Heart right ventricle (tissue), 16 donors: ENCODE results near the gene TRIP10. TPM values are rescaled to one million over a fixed set of nuclear protein-coding genes. Genes with fewer than 3 reads are reported as not detected.

Source experiments
- ATAC-seq, 8 donors: fragments of 200-7000 bp; cut with Tn5 transposase; one replicate each; pipeline ENCODE4 v1.9.1; 2020; ENCODE audit warnings: mild to moderate bottlenecking in 8 of 8, moderate library complexity in 8 of 8, moderate number of reproducible peaks in 1 of 8
- DNase-seq, 2 donors: peaks; one replicate each; pipeline ENCODE4 v3.0.0-alpha.2; 2020
- H3K27ac ChIP-seq, 10 donors: fragments of 200-600 bp; sonication (generic) in 2 of 10; one replicate each; pipeline versions ENCODE4 v1.5.0 to v1.8.0; 2020 to 2022; ENCODE audit warnings: mild to moderate bottlenecking in 3 of 10
- H3K27me3 ChIP-seq, 7 donors: fragments of 200-600 bp; one replicate each; pipeline ENCODE4 v1.8.0; 2021 to 2022; ENCODE audit warnings: mild to moderate bottlenecking in 2 of 7
- H3K36me3 ChIP-seq, 9 donors: fragments of 200-600 bp; sonication (generic) in 1 of 9; one replicate each; pipeline versions ENCODE4 v1.5.0 to v1.8.0; 2020 to 2022; ENCODE audit warnings: mild to moderate bottlenecking in 2 of 9
- H3K4me1 ChIP-seq, 9 donors: fragments of 200-600 bp; sonication (generic) in 1 of 9; one replicate each; pipeline versions ENCODE4 v1.5.0 to v1.8.0; 2020 to 2022; ENCODE audit warnings: mild to moderate bottlenecking in 4 of 9
- H3K4me3 ChIP-seq, 10 donors: fragments of 200-600 bp; sonication (generic) in 2 of 10; one replicate each; pipeline versions ENCODE4 v1.5.0 to v1.8.0; 2020 to 2022; ENCODE audit warnings: mild to moderate bottlenecking in 7 of 10, moderate library complexity in 2 of 10
- H3K9me3 ChIP-seq, 11 donors: fragments of 200-600 bp in 10 of 11; sonication (generic) in 2 of 11; one replicate each; pipeline versions ENCODE4 v1.5.0 to v1.8.0; 2013 to 2022; ENCODE audit warnings: mild to moderate bottlenecking in 2 of 11, control low read depth in 1 of 11, moderate library complexity in 1 of 11
- CTCF ChIP-seq, 9 donors: fragments of 200-600 bp; sonication (generic) in 2 of 9; IDR thresholded peaks; one replicate each; pipeline versions ENCODE4 v1.5.0 to v1.8.0; 2021 to 2022; ENCODE audit warnings: antibody characterized with exemption in 9 of 9, mild to moderate bottlenecking in 5 of 9, moderate library complexity in 1 of 9
- WGBS, 2 donors: extraction: QIAGEN DNeasy Blood & Tissue Kit; methylation state at CpG; one replicate each; pipeline ENCODE4 v1.1.7; 2013; ENCODE audit warnings: inconsistent platforms in 1 of 2; 5-methylcytosine and 5-hydroxymethylcytosine counted together
- intact Hi-C, 10 donors: fragments of 100-400 bp; cut with DNase I; formaldehyde crosslinking; loops; one replicate each; pipeline versions ENCODE4 v1.11.1 to v1.14.2; 2022
- polyA plus RNA-seq, 2 donors: library from polyadenylated mRNA; stranded (reverse); fragments of 200-250 nt; gene quantifications; one replicate each; pipeline ENCODE4 v1.2.3, GENCODE V29; 2013
- total RNA-seq, 10 donors: library from RNA; stranded (reverse); fragmentation: NEBNext Ultra II Directional in 3 of 10; extraction: Animal tissue kit (Norgen Biotek cat#: 25700) in 3 of 10; gene quantifications; one replicate each; pipeline versions ENCODE4 v1.2.1 to v1.2.4, GENCODE V29; 2021 to 2023
- donor health status: Arrhythmogenic right ventricular cardiomyopathy.
- donor health status: ischemic (EF 13 %, LVEDD 7.1; RV severe dilation, severe dysfunction).
- donor health status: healthy with polysubstance abuse.
- donor health status: DM: no; HTN: yes; CAD: no.
- donor health status: DM: no; HTN: no; CAD: no.
- donor health status: ischemic (EF 25% LVEDD 6.9; RV normal size, moderate dysfunction).
- donor health status: ischemic (EF 25% LVEDD 5.7; RV mildly dilated, moderate dysfunction).
- donor health status: healthy.
- donor health status: DM: yes; HTN: yes; CAD: no.
- donor health status: Ischemic cardiomyopathy.
- donor health status: ischemic (EF 35%, LVEDD 5.7; RV mildly dilated, moderate dysfunction).
- donor health status: nonischemic (EF 11% LVEDD 7.7; RV severe dilation, severe dysfunction).
- donor health status: DM: yes; HTN: yes; CAD: no.
- donor health status: PGD.
- donor health status: ischemic (EF 29% LVEDD 5.4; RV normal size, mild dysfunction).
- donor health status: nonischemic (EF 23%, LVEDD 6.1; RV moderate dilation, normal function).

Gene TRIP10
- total and polyA plus RNA-seq, 12 donors, result 60.6 to 314 (median 76.0) TPM

- TF ChIP-seq CTCF (IDR thresholded peaks at IDR 0.05), result no peak
- DNase-seq (no peak), ATAC-seq (no peak)
- H3K4me3 ChIP-seq, result no peak overlapping the region
- no peak overlapping the region for H3K27ac ChIP-seq
- H3K27me3 ChIP-seq, result peaks cover 0 to 16% (median 7%) of the 10 kb centered on the region in 7 donors
- H3K9me3 ChIP-seq, result no peaks in the 10 kb centered on the region
- H3K4me1 ChIP-seq, result no peaks in the 10 kb centered on the region
- intact Hi-C loops, result no loop called here
- H3K36me3 ChIP-seq, result peaks cover 0 to 12% (median 0%) of the 10 kb centered on the region in 9 donors
- WGBS, 2 donors, result 74 to 82% methylated on average over 18 of the region's 18 CpGs
Measured at GRCh38 chr19:6696239-6696820, 43.1 kb upstream of the TRIP10 start.

GRCh38 chr19:6697291-6697690 lies 42.2 kb upstream of the TRIP10 start:
- TF ChIP-seq CTCF (IDR thresholded peaks at IDR 0.05), result no peak
- peaks cover 0 to 11% (median 0%) of the 10 kb centered on the region in 9 donors for H3K36me3 ChIP-seq
- H3K27me3 ChIP-seq, result peaks cover 0 to 13% (median 5%) of the 10 kb centered on the region in 7 donors
- 68 to 71% methylated on average over 13 of the region's 13 CpGs for WGBS, 2 donors
- no peaks in the 10 kb centered on the region for H3K9me3 ChIP-seq
- H3K4me1 ChIP-seq, result no peaks in the 10 kb centered on the region
- DNase-seq (no peak), ATAC-seq (no peak)
- H3K27ac ChIP-seq, result no peak overlapping the region
- no peak overlapping the region for H3K4me3 ChIP-seq
- intact Hi-C loops, result no loop called here

GRCh38 chr19:6699935-6700334 lies 39.5 kb upstream of the TRIP10 start:
- TF ChIP-seq CTCF (IDR thresholded peaks at IDR 0.05), result no peak
- no peak for DNase-seq
- peaks cover 0 to 13% (median 0%) of the 10 kb centered on the region in 9 donors for H3K36me3 ChIP-seq
- H3K4me1 ChIP-seq, result no peaks in the 10 kb centered on the region
- H3K27ac ChIP-seq, result no peak overlapping the region
- H3K4me3 ChIP-seq, result no peak overlapping the region
- peaks cover 0 to 10% (median 5%) of the 10 kb centered on the region in 7 donors for H3K27me3 ChIP-seq
- no peaks in the 10 kb centered on the region for H3K9me3 ChIP-seq
- intact Hi-C loops, result no loop called here
- ATAC-seq, result no peak

GRCh38 chr19:6700586-6701316 lies 38.7 kb upstream of the TRIP10 start:
- intact Hi-C loops, result no loop called here
- no peak for ATAC-seq
- H3K4me3 ChIP-seq, result no peak overlapping the region
- no peak for TF ChIP-seq CTCF (IDR thresholded peaks at IDR 0.05)
- H3K36me3 ChIP-seq, result peaks cover 0 to 18% (median 0%) of the 10 kb centered on the region in 9 donors
- WGBS, 2 donors, result 85 to 87% methylated on average over 8 of the region's 8 CpGs
- no peak for DNase-seq
- H3K9me3 ChIP-seq, result no peaks in the 10 kb centered on the region
- no peak overlapping the region for H3K27ac ChIP-seq
- H3K27me3 ChIP-seq, result peaks cover 0 to 10% (median 5%) of the 10 kb centered on the region in 7 donors
- no peaks in the 10 kb centered on the region for H3K4me1 ChIP-seq
